A673 (cell line): ENCODE data around the gene SGMS1. TPM values are rescaled to one million over a fixed set of nuclear protein-coding genes. Genes with fewer than 3 reads are reported as not detected.
A peak's percentile ranks its signal among the peaks of the same experiment; 100 is the strongest.

Source experiments
- BruUV-seq: library from RNA; stranded (reverse); fragments of 400-500 nt; replicated peaks from 2 replicates; lab custom pipeline; 2021; lab: Mats Ljungman, UMichigan
- CTCF ChIA-PET: fragments of 300-600 bp; sonication (Branson Sonifier 250); formaldehyde crosslinking; loops from one replicate; lab custom pipeline; 2022; ENCODE audit warnings: antibody characterized with exemption; lab: Charles Lee
- POLR2A ChIA-PET: fragments of 300-600 bp; sonication (Branson Sonifier 250); formaldehyde crosslinking; loops from one replicate; lab custom pipeline; 2022; ENCODE audit warnings: antibody characterized with exemption; ENCODE audit not compliant: low non-redundant PET; lab: Charles Lee
- DNase-seq: peaks from one replicate; pipeline ENCODE4 v3.0.0-alpha.2; 2015; ENCODE audit warnings: low spot score
- H3K27ac ChIP-seq: fragments of 200-600 bp; sonication (generic); 2 replicates; pipeline ENCODE4 v1.5.1; 2016; ENCODE audit warnings: mixed run types, low read depth, mild to moderate bottlenecking, mixed read lengths, antibody characterized with exemption, low read length; ENCODE audit not compliant: poor library complexity, severe bottlenecking
- H3K27me3 ChIP-seq: fragments of 200-600 bp; sonication (generic); replicated peaks from 2 replicates; pipeline ENCODE4 v1.6.1; 2017; ENCODE audit warnings: mixed run types, low read depth, mild to moderate bottlenecking, mixed read lengths, antibody characterized with exemption, low read length; ENCODE audit not compliant: insufficient read depth, poor library complexity
- H3K36me3 ChIP-seq: fragments of 200-600 bp; sonication (generic); 2 replicates; pipeline ENCODE4 v1.6.1; 2016; ENCODE audit warnings: mixed run types, mild to moderate bottlenecking, mixed read lengths, antibody characterized with exemption, low read length; ENCODE audit not compliant: insufficient read depth, poor library complexity, severe bottlenecking
- H3K4me1 ChIP-seq: fragments of 200-600 bp; sonication (generic); 2 replicates; pipeline ENCODE4 v1.6.1; 2017; ENCODE audit warnings: mixed run types, mild to moderate bottlenecking, mixed read lengths, antibody characterized with exemption, low read length; ENCODE audit not compliant: insufficient read depth, poor library complexity, severe bottlenecking
- H3K4me3 ChIP-seq: fragments of 200-600 bp; sonication (generic); 2 replicates; pipeline ENCODE4 v1.5.1; 2016; ENCODE audit warnings: low read depth, mixed run types, mild to moderate bottlenecking, mixed read lengths, low read length; ENCODE audit not compliant: poor library complexity, severe bottlenecking
- H3K9me3 ChIP-seq: fragments of 200-600 bp; sonication (generic); 2 replicates; pipeline ENCODE4 v1.6.1; 2016; ENCODE audit warnings: mixed run types, low read depth, mild to moderate bottlenecking, mixed read lengths, antibody characterized with exemption, low read length; ENCODE audit not compliant: poor library complexity, severe bottlenecking
- CTCF ChIP-seq: fragments of 300-800, 200-600 bp; sonication (generic); conservative IDR thresholded peaks from 2 replicates; pipeline ENCODE4 v1.5.1; 2017; ENCODE audit warnings: low read depth, mild to moderate bottlenecking, antibody characterized with exemption, low read length, moderate library complexity, mixed read lengths
- EZH2 ChIP-seq: fragments of 200-600 bp; sonication (generic); IDR thresholded peaks from 2 replicates; pipeline ENCODE4 v1.6.1; 2017; ENCODE audit warnings: borderline replicate concordance, low read depth, mild to moderate bottlenecking, mixed read lengths, antibody characterized with exemption, low read length; ENCODE audit not compliant: poor library complexity, severe bottlenecking
- intact Hi-C: fragments of 100-400 bp; cut with micrococcal nuclease; formaldehyde crosslinking; loops from one replicate; pipeline ENCODE4 v1.10.0; 2022; ENCODE audit not compliant: unreplicated experiment
- total RNA-seq: library from RNA; stranded (reverse); gene quantifications from 2 replicates; pipeline ENCODE4 v1.2.3, GENCODE V29; 2021

SGMS1 gene
- total RNA-seq, 1 experiment from 2014 or later: 13.0 TPM

- no TSS peak for BruUV-seq
- H3K4me1 ChIP-seq: peaks cover 20% of the 10 kb centered on the region
- no peaks in the 10 kb centered on the region for H3K27me3 ChIP-seq
- H3K4me3 ChIP-seq: peak overlapping the region; percentile 67
- H3K36me3 ChIP-seq: no peaks in the 10 kb centered on the region
- no peaks in the 10 kb centered on the region for H3K9me3 ChIP-seq
- POLR2A ChIA-PET: interaction anchor here (0.6 to 0.7 kb wide), 3 partner anchors 11 to 107 kb away, joined by 3 to 5 read pairs (median 3); no protein-coding TSS in a partner anchor
- TF ChIP-seq EZH2 (no peak), CTCF (no peak)
- H3K27ac ChIP-seq: peak overlapping the region; percentile 96
- DNase-seq: peak; percentile 97
- CTCF ChIA-PET: no interaction called here
- intact Hi-C loops: loop anchor here (1.0 to 5.0 kb wide), 2 partner anchors 63 to 207 kb away; no protein-coding TSS in a partner anchor
Observed at GRCh38 chr10:50624413-50624865, 683 bp upstream of the SGMS1 start.

- intact Hi-C loops: loop anchor here (5.0 kb wide), 1 partner anchor 206 kb away; no protein-coding TSS in a partner anchor
- peak; percentile 39 for DNase-seq
- H3K4me1 ChIP-seq: peaks cover 20% of the 10 kb centered on the region
- CTCF ChIA-PET: interaction anchor here (0.9 kb wide), 1 partner anchor 256 kb away, joined by 3 read pairs; no protein-coding TSS in a partner anchor
- peak overlapping the region; percentile 67 for H3K4me3 ChIP-seq
- no peaks in the 10 kb centered on the region for H3K36me3 ChIP-seq
- TF ChIP-seq CTCF: no peak
- TF ChIP-seq EZH2: no peak
- no TSS peak for BruUV-seq
- no peaks in the 10 kb centered on the region for H3K27me3 ChIP-seq
- POLR2A ChIA-PET: no interaction called here
- H3K27ac ChIP-seq: peak overlapping the region; percentile 96
- H3K9me3 ChIP-seq: no peaks in the 10 kb centered on the region
Observed at GRCh38 chr10:50622706-50623662, 772 bp downstream of the SGMS1 start.

GRCh38 chr10:50621968-50622705 lies 1.6 kb downstream of the SGMS1 start:
- POLR2A ChIA-PET: no interaction called here
- peak; percentile 62 for DNase-seq
- peaks cover 20% of the 10 kb centered on the region for H3K4me1 ChIP-seq
- H3K27ac ChIP-seq: no peak overlapping the region
- CTCF ChIA-PET: interaction anchor here (0.6 to 0.9 kb wide), 2 partner anchors 37 to 255 kb away, joined by 3 read pairs; no protein-coding TSS in a partner anchor
- TF ChIP-seq CTCF (no peak), EZH2 (no peak)
- no peaks in the 10 kb centered on the region for H3K36me3 ChIP-seq
- H3K27me3 ChIP-seq: no peaks in the 10 kb centered on the region
- intact Hi-C loops: loop anchor here (5.0 kb wide), 1 partner anchor 205 kb away; no protein-coding TSS in a partner anchor
- no TSS peak for BruUV-seq
- no peaks in the 10 kb centered on the region for H3K9me3 ChIP-seq
- peak overlapping the region; percentile 67 for H3K4me3 ChIP-seq
